Measurements from ENCODE around the gene NAPA. TPM values are rescaled to one million over a fixed set of nuclear protein-coding genes. Genes with fewer than 3 reads are reported as not detected.
"Not testable (repeated sequence)": the region's sequence is repeated elsewhere in the genome, so short reads cannot be mapped to it uniquely, and the experiment has no call there.

Gene NAPA
- total and polyA plus RNA-seq, 2 of the 13 experiments (the other 11 are each of a cell fraction or from before 2014, with no cell fraction given) = 32.6 to 65.9 TPM

- Histone ChIP-seq H3K4me1 (ENCODE audit: insufficient read depth, low read length) (peaks cover 12% of the 10 kb centered on the region), H4K20me1 (ENCODE audit: insufficient read depth, low read length) (no peaks in the 10 kb centered on the region), H3K27me3 (ENCODE audit: control insufficient read depth in 1 of 2, insufficient read depth in 2 of 2, low read length in 2 of 2) (no peaks in the 10 kb centered on the region), H3K4me3 (replicated peaks in 1 of 3; ENCODE audit: insufficient read depth in 1 of 3, low read depth in 2 of 3, low read length in 3 of 3) (no peak overlapping the region), H3K27ac (ENCODE audit: extremely low read length, insufficient read depth, low read length) (no peak overlapping the region), H3K9ac (ENCODE audit: insufficient read depth, low read depth, low read length) (no peak overlapping the region), H3K36me3 (replicated peaks in 1 of 2; ENCODE audit: control insufficient read depth in 1 of 2, insufficient read depth in 2 of 2, low read length in 2 of 2) (peaks cover 14 to 17% of the 10 kb centered on the region in 2 experiments; a peak in 4 of 5 replicates), H3K79me2 (ENCODE audit: insufficient read depth, low read length) (no peaks in the 10 kb centered on the region), H3K9me3 (ENCODE audit: low read length) (no peaks in the 10 kb centered on the region), H3K4me2 (ENCODE audit: low read depth, low read length) (no peak overlapping the region), H2AFZ (ENCODE audit: low read length) (no peak overlapping the region)
- FAIRE-seq = no peak
- BruUV-seq (replicated peaks) = no TSS peak
- intact Hi-C loops (cut with micrococcal nuclease; ENCODE audit: unreplicated experiment) (no loop called here), in situ Hi-C loops (cut with HindIII; ENCODE audit: extremely low pct_ligation_motif_present, low pct_unique_long_range_greater_than_20kb) (no loop called here)
- WGBS (ENCODE audit: low lambda C conversion rate) = 95% methylated on average over 10 of the region's 19 CpGs
- ATAC-seq = no peak
- ChIA-PET CTCF (ENCODE audit: low intra/inter-chr PET ratio, low total read pairs) (no interaction called here), POLR2A (no interaction called here)
- TF ChIP-seq AGO2 (optimal IDR thresholded peaks at IDR 0.05; ENCODE audit: low read depth, low read length) (peak; percentile 16), ZMAT5 (CRISPR knock-in tag; IDR thresholded peaks at IDR 0.05; ENCODE audit: borderline replicate concordance, low read depth) (no peak)
- DNase-seq (ENCODE audit: low spot score) = no peak
These were observed 27.0 kb downstream of the NAPA start for GRCh38 chr19:47487551-47488515.

- ChIA-PET CTCF (ENCODE audit: low intra/inter-chr PET ratio, low total read pairs) (no interaction called here), POLR2A (no interaction called here)
- TF ChIP-seq MNT (IDR thresholded peaks at IDR 0.05) (peak; percentile 53), TRAFD1 (CRISPR knock-in tag; IDR thresholded peaks at IDR 0.05; ENCODE audit: borderline replicate concordance) (no peak), POLR2G (IDR thresholded peaks at IDR 0.05; ENCODE audit: low read depth, low read length) (peak; percentile 22; the same call in 1 of the 2 replicates)
- Histone ChIP-seq H3K9ac (ENCODE audit: insufficient read depth, low read depth, low read length) (no peak overlapping the region), H2AFZ (ENCODE audit: low read length) (no peak overlapping the region), H3K4me3 (replicated peaks in 1 of 3; ENCODE audit: insufficient read depth in 1 of 3, low read depth in 2 of 3, low read length in 3 of 3) (no peak overlapping the region), H3K27ac (ENCODE audit: extremely low read length, insufficient read depth, low read length) (no peak overlapping the region), H3K9me3 (ENCODE audit: low read length) (no peaks in the 10 kb centered on the region), H3K4me2 (ENCODE audit: low read depth, low read length) (no peak overlapping the region), H4K20me1 (ENCODE audit: insufficient read depth, low read length) (no peaks in the 10 kb centered on the region), H3K4me1 (ENCODE audit: insufficient read depth, low read length) (peaks cover 12% of the 10 kb centered on the region), H3K27me3 (ENCODE audit: control insufficient read depth in 1 of 2, insufficient read depth in 2 of 2, low read length in 2 of 2) (no peaks in the 10 kb centered on the region), H3K36me3 (replicated peaks in 1 of 2; ENCODE audit: control insufficient read depth in 1 of 2, insufficient read depth in 2 of 2, low read length in 2 of 2) (peaks cover 14 to 17% of the 10 kb centered on the region in 2 experiments; a peak in 4 of 5 replicates), H3K79me2 (ENCODE audit: insufficient read depth, low read length) (no peaks in the 10 kb centered on the region)
- no peak for DNase-seq (ENCODE audit: low spot score)
- ATAC-seq = no peak
- no peak for FAIRE-seq
- no TSS peak for BruUV-seq (replicated peaks)
- intact Hi-C loops (cut with micrococcal nuclease; ENCODE audit: unreplicated experiment) (no loop called here), in situ Hi-C loops (cut with HindIII; ENCODE audit: extremely low pct_ligation_motif_present, low pct_unique_long_range_greater_than_20kb) (no loop called here)
- WGBS (ENCODE audit: low lambda C conversion rate) = 90% methylated on average over 6 of the region's 9 CpGs
These were observed 28.0 kb downstream of the NAPA start for GRCh38 chr19:47486900-47487299.

- not testable (repeated sequence) for BruUV-seq (replicated peaks)
These were observed 28.6 kb downstream of the NAPA start for GRCh38 chr19:47486220-47486619.

More at GRCh38 chr19:47486220-47486619, 28.6 kb downstream of the NAPA start:
- H3K9me3 ChIP-seq (ENCODE audit: low read length); H2AFZ ChIP-seq (ENCODE audit: low read length); H4K20me1 ChIP-seq (ENCODE audit: insufficient read depth, low read length); ATAC-seq; H3K27ac ChIP-seq (ENCODE audit: extremely low read length, insufficient read depth, low read length); H3K9ac ChIP-seq (ENCODE audit: insufficient read depth, low read depth, low read length); in situ Hi-C loops (cut with HindIII; ENCODE audit: extremely low pct_ligation_motif_present, low pct_unique_long_range_greater_than_20kb); intact Hi-C loops (cut with micrococcal nuclease; ENCODE audit: unreplicated experiment); H3K4me3 ChIP-seq (replicated peaks in 1 of 3; ENCODE audit: insufficient read depth in 1 of 3, low read depth in 2 of 3, low read length in 3 of 3); H3K79me2 ChIP-seq (ENCODE audit: insufficient read depth, low read length); H3K27me3 ChIP-seq (ENCODE audit: control insufficient read depth in 1 of 2, insufficient read depth in 2 of 2, low read length in 2 of 2); H3K4me2 ChIP-seq (ENCODE audit: low read depth, low read length); FAIRE-seq; DNase-seq (ENCODE audit: low spot score); POLR2A ChIA-PET; CTCF ChIA-PET (ENCODE audit: low intra/inter-chr PET ratio, low total read pairs): not testable (repeated sequence)
- WGBS (ENCODE audit: low lambda C conversion rate) = 96% methylated on average over 12 of the region's 13 CpGs
- peaks cover 14 to 17% of the 10 kb centered on the region in 2 experiments; a peak in 4 of 5 replicates for H3K36me3 ChIP-seq (replicated peaks in 1 of 2; ENCODE audit: control insufficient read depth in 1 of 2, insufficient read depth in 2 of 2, low read length in 2 of 2)
- peaks cover 12% of the 10 kb centered on the region for H3K4me1 ChIP-seq (ENCODE audit: insufficient read depth, low read length)
